HT1080 (cell line): Measurements from ENCODE around the gene KRT6A. TPM values are rescaled to one million over a fixed set of nuclear protein-coding genes. Genes with fewer than 3 reads are reported as not detected.
"Not testable (repeated sequence)": the region's sequence is repeated elsewhere in the genome, so short reads cannot be mapped to it uniquely, and the experiment has no call there.

Source experiments
- DNase-seq: peaks from one replicate; pipeline ENCODE4 v3.0.0-alpha.2; 2015; ENCODE audit warnings: low read depth
- total RNA-seq: library from RNA; depleted of rRNA; stranded (reverse); fragments of >200 nt; shearing (Covaris generic); gene quantifications from 2 replicates; pipeline ENCODE4 v1.2.3, GENCODE V29; 2014

The KRT6A gene
- total RNA-seq, 1 experiment from 2014 or later, result not detected

DNA sequence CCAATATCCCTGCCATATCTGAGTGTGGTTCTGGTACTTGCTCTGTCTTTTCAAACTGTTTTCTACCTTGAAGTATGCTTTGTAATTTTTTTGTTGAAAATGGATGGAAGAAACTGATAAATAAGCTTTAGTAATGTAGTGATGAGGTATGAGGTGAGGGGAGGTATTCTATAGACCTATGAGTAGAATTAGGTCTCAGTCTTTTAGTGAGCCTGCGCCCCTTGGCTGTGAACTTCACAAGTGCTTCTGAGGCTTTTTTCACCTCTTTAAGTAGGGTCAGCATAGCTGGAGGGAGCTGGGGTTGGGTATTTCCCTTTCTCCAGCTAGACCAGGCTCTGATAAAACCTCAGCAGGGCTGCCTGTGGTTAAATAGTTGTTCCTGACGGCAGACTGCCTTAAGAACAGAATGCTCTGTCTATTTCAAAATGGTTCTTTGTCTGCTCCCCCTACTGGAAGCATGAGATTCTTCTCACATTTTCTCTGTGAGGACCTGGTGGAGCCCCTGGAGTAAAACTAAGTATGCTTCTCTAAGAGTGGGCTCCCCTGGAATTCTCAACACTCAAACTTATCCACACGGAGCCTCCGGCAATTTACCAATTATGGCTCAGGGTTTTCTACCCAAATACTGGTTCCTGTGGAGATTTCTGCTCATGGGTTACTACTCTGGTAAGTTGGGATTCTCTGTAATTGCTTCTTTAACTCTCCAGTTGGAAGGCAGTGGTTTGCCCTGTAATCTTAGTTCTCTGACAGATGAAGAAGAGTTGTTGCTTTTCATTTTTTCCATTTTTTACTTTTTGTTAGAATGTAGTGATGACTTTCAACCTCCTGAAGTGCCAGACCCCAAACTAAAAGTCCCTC lies 14.0 kb upstream of the KRT6A start:
- DNase-seq, result peak; percentile 46

- no peak for DNase-seq
Measured at GRCh38 chr12:52502877-52503276, 9.8 kb upstream of the KRT6A start.

DNA sequence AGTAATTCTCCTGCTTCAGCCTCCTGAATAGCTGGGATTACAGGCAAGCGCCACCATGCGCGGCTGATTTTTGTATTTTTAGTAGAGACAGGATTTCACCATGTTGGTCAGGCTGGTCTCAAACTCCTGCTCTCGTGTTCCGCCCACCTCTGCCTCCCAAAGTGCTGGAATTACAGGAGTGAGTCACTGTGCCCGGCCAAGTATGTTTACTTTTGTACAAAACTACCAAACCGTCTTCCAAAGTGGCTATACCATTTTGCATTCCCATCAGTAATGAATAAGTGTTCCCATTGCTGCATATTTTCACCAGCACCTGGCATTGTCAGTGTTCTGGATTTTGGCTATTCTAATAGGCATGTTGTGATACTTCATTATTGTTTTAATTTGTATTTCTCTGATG lies 8.4 kb upstream of the KRT6A start:
- DNase-seq, result no peak

- not testable (repeated sequence) for DNase-seq
Measured at GRCh38 chr12:52500574-52500973, 7.5 kb upstream of the KRT6A start.

DNA sequence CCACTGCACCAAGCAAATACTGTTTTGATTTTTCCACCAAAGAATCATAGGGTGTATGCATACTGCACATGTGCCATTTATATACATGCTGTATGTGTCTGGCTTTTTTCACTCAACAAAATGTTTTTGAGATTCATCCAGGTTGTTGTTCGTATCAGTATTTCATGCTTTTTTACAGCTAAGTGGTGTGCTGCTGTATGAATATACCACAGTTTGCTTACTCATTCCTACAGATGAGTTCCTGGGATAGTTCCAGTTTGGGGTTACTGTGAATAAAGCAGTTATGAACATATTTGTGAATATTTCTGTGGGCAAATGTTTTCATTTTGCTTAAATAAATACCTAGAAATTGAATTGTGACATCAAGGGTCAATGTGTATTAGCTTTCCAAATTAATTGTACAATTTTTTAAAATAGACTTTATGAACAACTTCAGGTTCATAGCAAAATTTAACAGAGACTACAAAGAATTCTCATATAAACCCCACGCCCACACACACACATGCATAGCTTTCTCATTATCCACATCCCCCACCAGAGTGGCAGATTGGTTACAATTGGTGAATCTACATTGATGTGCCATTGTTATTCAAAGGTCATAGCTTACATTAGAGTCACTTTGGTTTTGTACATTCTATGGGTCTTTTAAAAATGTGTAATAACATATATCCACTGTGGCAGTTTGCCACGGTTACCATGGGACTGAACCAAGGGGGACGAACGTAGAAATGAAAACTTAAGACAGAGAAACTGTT lies 6.9 kb upstream of the KRT6A start:
- no peak for DNase-seq

- no peak for DNase-seq
Measured at GRCh38 chr12:52498946-52499345, 5.9 kb upstream of the KRT6A start.

DNA sequence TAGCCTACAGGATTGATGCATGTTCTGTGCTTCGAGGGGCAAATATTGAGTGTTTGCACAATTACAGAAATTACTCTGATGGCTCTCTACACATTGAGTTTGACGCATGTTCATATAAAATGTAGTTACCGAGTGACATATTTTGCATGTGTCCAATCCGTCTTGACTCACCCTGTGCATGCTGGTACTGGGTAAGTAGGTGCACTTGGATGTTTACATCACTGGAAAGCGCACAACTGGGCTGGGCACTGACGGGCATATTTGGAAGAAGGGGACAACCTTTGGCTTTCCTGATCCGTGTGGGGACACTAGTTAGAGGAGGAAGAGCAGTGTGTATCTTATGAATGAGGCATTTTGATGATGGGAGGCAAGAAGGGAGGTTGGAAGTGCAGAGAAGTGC lies 4.9 kb upstream of the KRT6A start:
- DNase-seq, result no peak

GRCh38 chr12:52496590-52497071 lies 3.6 kb upstream of the KRT6A start:
- peak; percentile 76 for DNase-seq

DNA sequence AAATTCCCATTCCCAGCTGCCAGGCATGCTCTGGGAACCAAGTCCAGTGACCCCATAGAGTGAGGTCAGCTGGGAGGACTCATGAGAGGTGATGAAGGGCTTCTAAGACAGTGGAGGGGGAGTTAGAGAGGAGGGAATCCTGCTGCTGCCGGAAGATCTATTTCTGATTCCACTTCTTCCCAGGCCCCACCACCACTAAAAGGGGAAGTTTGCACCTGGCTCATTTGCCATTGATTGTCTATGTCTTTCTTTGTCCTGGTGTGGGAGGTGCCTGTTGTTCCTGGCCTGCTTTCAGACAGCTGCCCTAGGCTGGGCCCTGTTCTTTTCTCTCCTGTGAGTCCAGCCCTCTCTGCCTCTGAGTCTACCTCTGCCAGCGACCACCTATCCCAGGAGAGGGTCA lies 3.0 kb upstream of the KRT6A start:
- DNase-seq, result no peak

- DNase-seq, result peak; percentile 35
Measured at GRCh38 chr12:52495389-52495788, 2.3 kb upstream of the KRT6A start.

- DNase-seq, result peak; percentile 5
Measured at GRCh38 chr12:52494518-52494917, 1.5 kb upstream of the KRT6A start.

GRCh38 chr12:52494100-52494499 lies 1.0 kb upstream of the KRT6A start:
- no peak for DNase-seq

DNA sequence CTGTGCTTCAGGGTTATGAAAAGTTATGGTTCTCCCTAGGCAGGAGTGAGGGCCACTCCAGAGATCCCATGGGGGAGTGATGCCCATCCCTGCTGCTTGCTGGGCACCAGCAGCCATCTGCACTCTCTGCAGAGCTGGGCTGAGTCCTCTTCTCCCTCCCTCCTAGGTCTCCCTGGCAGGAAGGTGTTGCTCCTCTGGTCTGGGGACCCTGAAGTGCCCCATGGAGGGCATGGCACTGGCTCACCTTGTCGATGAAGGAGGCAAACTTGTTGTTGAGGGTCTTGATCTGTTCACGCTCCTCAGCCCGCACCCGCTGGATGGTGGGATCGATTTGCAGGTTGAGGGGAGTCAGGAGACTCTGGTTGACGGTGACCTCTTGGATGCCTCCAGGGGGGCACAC lies 652 bp downstream of the KRT6A start:
- DNase-seq, result not testable (repeated sequence)

DNA sequence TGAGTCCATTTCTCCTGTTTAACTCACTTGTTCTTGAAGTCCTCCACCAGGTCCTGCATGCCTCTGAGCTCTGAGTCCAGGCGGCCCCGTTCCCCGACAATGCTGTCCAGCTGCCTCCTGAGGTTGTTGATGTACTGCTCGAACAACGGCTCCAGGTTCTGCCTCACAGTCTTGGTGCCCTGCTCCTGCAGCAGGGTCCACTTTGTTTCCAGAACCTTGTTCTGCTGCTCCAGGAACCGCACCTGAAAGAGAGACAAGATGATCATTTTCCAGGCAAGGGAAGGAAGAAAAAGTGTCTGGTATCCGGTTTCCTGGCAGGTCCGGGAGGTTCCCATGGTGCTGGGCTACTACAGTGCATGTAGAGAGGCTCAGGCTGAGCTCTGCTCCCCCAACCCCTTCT lies 1.6 kb downstream of the KRT6A start:
- not testable (repeated sequence) for DNase-seq

- no peak for DNase-seq
Measured at GRCh38 chr12:52488736-52489135, 4.3 kb downstream of the KRT6A start.

DNA sequence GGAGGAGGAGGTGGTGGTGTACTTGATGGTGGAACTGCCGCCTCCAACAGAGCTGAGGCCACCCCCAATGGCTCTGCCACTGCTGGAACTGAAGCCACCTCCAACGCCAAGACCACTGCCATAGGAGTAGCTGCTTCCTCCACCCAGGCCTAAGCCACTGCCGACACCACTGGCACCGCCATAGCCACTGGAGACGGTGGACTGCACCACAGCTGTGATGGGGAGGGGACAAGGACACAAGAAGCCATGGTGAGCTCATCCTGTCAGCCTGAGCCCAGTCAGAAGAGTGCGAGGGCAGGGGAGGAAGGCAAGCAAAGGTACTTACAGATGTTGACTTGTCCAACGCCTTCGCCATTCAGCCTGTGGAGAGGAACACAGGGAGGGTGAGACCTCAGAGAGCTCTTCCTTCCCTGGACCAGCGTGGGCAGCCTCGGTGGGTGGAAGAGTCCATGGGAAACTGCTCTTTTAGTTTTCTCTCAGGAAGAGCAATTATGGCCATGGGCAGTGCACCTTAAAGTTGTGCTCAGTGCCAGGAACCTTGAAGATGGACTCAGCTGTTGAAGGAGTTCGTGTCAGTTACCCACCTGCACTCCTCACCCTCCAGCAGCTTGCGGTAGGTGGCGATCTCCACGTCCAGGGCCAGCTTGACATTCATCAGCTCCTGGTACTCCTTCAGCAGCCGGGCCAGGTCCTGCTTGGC lies 5.2 kb downstream of the KRT6A start:
- not testable (repeated sequence) for DNase-seq

DNA sequence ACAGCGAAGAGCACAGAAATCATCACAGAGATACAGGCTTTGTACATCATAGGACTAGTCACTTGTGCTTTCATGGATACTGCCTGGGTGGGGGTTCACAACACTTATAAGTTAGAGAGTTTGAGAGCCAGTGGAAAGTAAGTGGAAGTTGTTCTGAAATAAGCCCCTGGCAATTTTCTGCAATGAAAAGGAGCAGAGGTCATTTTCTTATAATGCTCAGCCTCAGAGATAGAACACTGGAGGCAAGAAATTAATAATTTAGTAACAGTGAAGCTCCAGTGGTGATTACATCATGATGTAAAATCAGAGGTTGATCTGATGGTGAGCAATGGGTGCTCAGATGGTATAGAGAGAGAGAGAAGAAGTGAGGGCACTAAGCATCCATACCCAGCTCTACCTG lies 5.8 kb downstream of the KRT6A start:
- no peak for DNase-seq

DNA sequence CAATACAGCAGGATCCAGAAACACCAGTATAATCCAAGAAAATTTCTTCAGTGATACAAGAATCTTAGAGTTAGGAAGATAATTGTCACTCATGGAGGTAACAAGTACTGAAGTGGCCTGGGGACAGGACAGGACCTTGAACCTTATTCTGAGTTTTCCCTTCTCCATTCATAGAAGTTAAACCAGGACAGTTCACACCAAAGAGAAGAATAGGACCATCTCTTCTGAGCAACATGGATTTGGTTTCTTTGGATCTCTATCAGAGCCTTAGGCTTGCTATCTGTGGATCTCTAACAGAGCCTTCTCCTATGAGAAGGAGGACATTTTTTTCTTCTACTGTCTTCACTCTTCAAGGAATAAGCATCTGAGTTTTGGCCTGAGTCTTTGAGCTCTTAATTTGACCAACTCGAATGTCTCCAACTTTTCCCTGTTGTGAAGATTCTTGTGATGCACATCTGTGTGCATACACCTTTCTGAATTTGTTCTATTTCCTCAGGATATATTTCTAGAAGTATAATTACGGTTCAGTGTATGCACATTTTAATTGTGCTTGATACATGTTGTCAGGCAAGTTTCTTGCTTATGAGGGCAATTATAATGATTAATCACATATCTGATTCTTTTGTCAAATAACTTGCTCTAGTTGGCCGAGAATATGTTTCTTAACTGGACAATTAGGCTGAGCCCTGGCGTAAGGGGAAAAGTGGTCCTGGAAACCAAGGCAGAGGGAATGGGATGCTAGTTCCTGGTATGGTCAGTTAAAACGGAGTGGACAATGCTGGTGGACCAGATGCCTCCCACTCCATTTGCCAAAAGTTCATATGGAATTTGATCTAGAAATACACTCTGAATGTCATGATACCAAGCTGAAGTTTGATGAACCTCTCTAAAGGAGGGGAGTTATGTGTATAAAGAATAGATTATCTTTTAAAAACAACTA lies 6.6 kb downstream of the KRT6A start:
- no peak for DNase-seq

DNA sequence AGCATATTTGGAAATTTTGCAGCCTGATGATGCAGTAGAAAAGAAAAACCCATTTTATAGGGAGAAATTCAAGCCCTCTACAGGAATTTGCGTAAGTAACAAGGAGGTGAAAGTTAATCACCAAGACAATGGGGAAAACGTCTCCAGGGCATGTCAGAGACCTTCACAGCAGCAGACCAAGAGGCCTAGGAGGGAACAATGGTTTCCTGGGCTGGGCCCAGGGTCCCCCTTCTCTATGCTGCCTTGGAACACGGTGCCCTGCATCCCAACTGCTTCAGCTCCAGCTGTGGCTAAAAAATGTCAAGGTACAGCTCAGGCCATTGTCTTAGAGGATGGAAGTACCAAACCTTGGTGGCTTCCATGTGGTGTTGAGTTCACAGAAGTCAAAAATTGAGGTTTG lies 13.0 kb downstream of the KRT6A start:
- no peak for DNase-seq

GRCh38 chr12:52477651-52478050 lies 15.4 kb downstream of the KRT6A start:
- DNase-seq, result no peak

GRCh38 chr12:52474212-52474611 lies 18.8 kb downstream of the KRT6A start:
- DNase-seq, result no peak
